GM12874 (cell line): Measurements from ENCODE around the gene CTXND1.

Source experiments
- CTCF ChIP-seq: IDR thresholded peaks from 2 replicates; pipeline ENCODE4 v1.5.1; 2011; ENCODE audit warnings: low read depth, mild to moderate bottlenecking, control low read depth, low read length, moderate library complexity; ENCODE audit not compliant: insufficient read depth

The CTXND1 gene

GRCh38 chr15:80283531-80283930 lies 31.5 kb upstream of the CTXND1 start:
- no peak for TF ChIP-seq CTCF

- no peak for TF ChIP-seq CTCF
These were observed 25.1 kb upstream of the CTXND1 start for GRCh38 chr15:80277147-80277546.

- TF ChIP-seq CTCF: no peak
These were observed 23.9 kb upstream of the CTXND1 start for GRCh38 chr15:80275961-80276360.

- TF ChIP-seq CTCF: no peak
These were observed 23.0 kb upstream of the CTXND1 start for GRCh38 chr15:80274996-80275395.

GRCh38 chr15:80274554-80274953 lies 22.5 kb upstream of the CTXND1 start:
- TF ChIP-seq CTCF: no peak

GRCh38 chr15:80272987-80273386 lies 21.0 kb upstream of the CTXND1 start:
- TF ChIP-seq CTCF: no peak

GRCh38 chr15:80270472-80270871 lies 18.5 kb upstream of the CTXND1 start:
- TF ChIP-seq CTCF: no peak

GRCh38 chr15:80268101-80268500 lies 16.1 kb upstream of the CTXND1 start:
- TF ChIP-seq CTCF: no peak
